ENCODE measurements around the gene CHAD.

The CHAD gene

GRCh38 chr17:50465635-50466034 lies 3.0 kb downstream of the CHAD start:
- no peak for TF ChIP-seq CTCF (IDR thresholded peaks at IDR 0.05; ENCODE audit: control insufficient read depth, insufficient read depth, low read depth, low read length, missing control alignments)
- DNase-seq (ENCODE audit: low read depth): no peak
- H3K4me3 ChIP-seq (ENCODE audit: control insufficient read depth, low read depth, low read length): no peak overlapping the region

- no peak for DNase-seq (ENCODE audit: low read depth)
- H3K4me3 ChIP-seq (ENCODE audit: control insufficient read depth, low read depth, low read length): no peak overlapping the region
- TF ChIP-seq CTCF (IDR thresholded peaks at IDR 0.05; ENCODE audit: control insufficient read depth, insufficient read depth, low read depth, low read length, missing control alignments): no peak
Measured at GRCh38 chr17:50465171-50465570, 3.5 kb downstream of the CHAD start.

GRCh38 chr17:50464736-50465135 lies 3.9 kb downstream of the CHAD start:
- no peak overlapping the region for H3K4me3 ChIP-seq (ENCODE audit: control insufficient read depth, low read depth, low read length)
- DNase-seq (ENCODE audit: low read depth): no peak
- TF ChIP-seq CTCF (IDR thresholded peaks at IDR 0.05; ENCODE audit: control insufficient read depth, insufficient read depth, low read depth, low read length, missing control alignments): no peak

- DNase-seq (ENCODE audit: low read depth): no peak
- TF ChIP-seq CTCF (IDR thresholded peaks at IDR 0.05; ENCODE audit: control insufficient read depth, insufficient read depth, low read depth, low read length, missing control alignments): no peak
- no peak overlapping the region for H3K4me3 ChIP-seq (ENCODE audit: control insufficient read depth, low read depth, low read length)
Measured at GRCh38 chr17:50464121-50464520, 4.6 kb downstream of the CHAD start.

- TF ChIP-seq CTCF (IDR thresholded peaks at IDR 0.05; ENCODE audit: control insufficient read depth, insufficient read depth, low read depth, low read length, missing control alignments): no peak
Measured at GRCh38 chr17:50462446-50462845, 6.2 kb downstream of the CHAD start.

GRCh38 chr17:50461550-50462132 lies 7.0 kb downstream of the CHAD start:
- no peak for TF ChIP-seq CTCF (IDR thresholded peaks at IDR 0.05; ENCODE audit: control insufficient read depth, insufficient read depth, low read depth, low read length, missing control alignments)
- no peak for DNase-seq (ENCODE audit: low read depth)

More at GRCh38 chr17:50462446-50462845, 6.2 kb downstream of the CHAD start:
- no peak overlapping the region for H3K4me3 ChIP-seq (ENCODE audit: control insufficient read depth, low read depth, low read length)
- DNase-seq (ENCODE audit: low read depth): no peak

More at GRCh38 chr17:50461550-50462132, 7.0 kb downstream of the CHAD start:
- H3K4me3 ChIP-seq (ENCODE audit: control insufficient read depth, low read depth, low read length): no peak overlapping the region
